ENCODE measurements around the gene WDR59.
"Not testable (repeated sequence)": the region's sequence is repeated elsewhere in the genome, so short reads cannot be mapped to it uniquely, and the experiment has no call there.

- not testable (repeated sequence) for TF ChIP-seq POLR2A (IDR thresholded peaks at IDR 0.05; ENCODE audit: low read length); GATA1 (IDR thresholded peaks at IDR 0.05; ENCODE audit: low read depth, low read length)
Observed at GRCh38 chr16:74989864-74990263, 4.9 kb upstream of the WDR59 start.
